GM23338 (cell line): ENCODE measurements around the gene PGLYRP1. TPM values are rescaled to one million over a fixed set of nuclear protein-coding genes. Genes with fewer than 3 reads are reported as not detected.

Source experiments
- ATAC-seq: fragments of 200-7000 bp; cut with Tn5 transposase; 3 replicates; pipeline ENCODE4 v1.9.1; 2020
- DNase-seq: peaks from one replicate; pipeline ENCODE4 v3.0.0-alpha.2; 2015; ENCODE audit warnings: low spot score
- H2AFZ ChIP-seq: fragments of 200-600 bp; sonication (generic); 2 replicates; pipeline ENCODE4 v1.8.0; 2016; ENCODE audit warnings: antibody characterized with exemption, mild to moderate bottlenecking, moderate library complexity
- H3F3A ChIP-seq: fragments of 200-600 bp; sonication (generic); replicated peaks from 2 replicates; pipeline ENCODE4 v1.8.0; 2017; ENCODE audit warnings: antibody characterized with exemption, mixed run types, low read depth
- H3K27ac ChIP-seq: fragments of 200-600 bp; sonication (generic); 2 replicates; pipeline ENCODE4 v1.6.1; 2016; ENCODE audit warnings: low read depth
- H3K27me3 ChIP-seq: fragments of 200-600 bp; sonication (generic); 2 replicates; pipeline ENCODE4 v1.8.0; 2016; ENCODE audit warnings: mild to moderate bottlenecking, mixed run types, moderate library complexity; ENCODE audit not compliant: insufficient read depth
- H3K36me3 ChIP-seq: fragments of 200-600 bp; sonication (generic); 2 replicates; pipeline ENCODE4 v1.8.0; 2016; ENCODE audit warnings: mild to moderate bottlenecking; ENCODE audit not compliant: insufficient read depth
- H3K4me1 ChIP-seq: fragments of 200-600 bp; sonication (generic); 2 replicates; pipeline ENCODE4 v1.8.0; 2016; ENCODE audit warnings: mild to moderate bottlenecking, moderate library complexity; ENCODE audit not compliant: insufficient read depth
- H3K4me2 ChIP-seq: fragments of 200-600 bp; sonication (generic); 2 replicates; pipeline ENCODE4 v1.7.1; 2017; ENCODE audit warnings: mixed run types
- H3K4me3 ChIP-seq: fragments of 200-600 bp; sonication (generic); 2 replicates; pipeline ENCODE4 v1.6.1; 2016; ENCODE audit warnings: mixed run types
- H3K79me2 ChIP-seq: fragments of 200-600 bp; sonication (generic); replicated peaks from 2 replicates; pipeline ENCODE4 v1.8.0; 2017; ENCODE audit warnings: mild to moderate bottlenecking; ENCODE audit not compliant: insufficient read depth
- H3K9me2 ChIP-seq: fragments of 200-600 bp; sonication (generic); 2 replicates; pipeline ENCODE4 v1.8.0; 2017; ENCODE audit not compliant: insufficient read depth
- H4K20me1 ChIP-seq: fragments of 200-600 bp; sonication (generic); replicated peaks from 2 replicates; pipeline ENCODE4 v1.8.0; 2017; ENCODE audit warnings: mild to moderate bottlenecking; ENCODE audit not compliant: insufficient read depth
- H3K27ac Mint-ChIP-seq: 2 replicates; pipeline ENCODE4 v1.8.0; 2020; ENCODE audit warnings: inconsistent platforms, mild to moderate bottlenecking, moderate library complexity, mixed read lengths
- H3K27me3 Mint-ChIP-seq: 3 replicates; pipeline ENCODE4 v1.8.0; 2022; ENCODE audit warnings: low read depth, mild to moderate bottlenecking, moderate library complexity, mixed read lengths, inconsistent platforms; ENCODE audit not compliant: insufficient read depth, poor library complexity
- H3K36me3 Mint-ChIP-seq: 3 replicates; pipeline ENCODE4 v1.8.0; 2021; ENCODE audit warnings: low read depth, mild to moderate bottlenecking, inconsistent platforms, moderate library complexity, mixed read lengths
- H3K4me1 Mint-ChIP-seq: 3 replicates; pipeline ENCODE4 v1.8.0; 2020; ENCODE audit warnings: mild to moderate bottlenecking, inconsistent platforms, mixed read lengths
- H3K4me3 Mint-ChIP-seq: 3 replicates; pipeline ENCODE4 v1.8.0; 2021; ENCODE audit warnings: moderate library complexity, mild to moderate bottlenecking, inconsistent platforms, mixed read lengths
- H3K9me3 Mint-ChIP-seq: 3 replicates; pipeline ENCODE4 v1.8.0; 2020; ENCODE audit warnings: moderate library complexity, mild to moderate bottlenecking, inconsistent platforms, mixed read lengths
- CREB1 ChIP-seq: fragments of 250-450 bp; sonication (Bioruptor Pico); IDR thresholded peaks from 2 replicates; pipeline ENCODE4 v1.5.0; 2020; ENCODE audit warnings: low read depth, mild to moderate bottlenecking, moderate library complexity
- EZH2 ChIP-seq: fragments of 200-600 bp; sonication (generic); IDR thresholded peaks from one replicate; pipeline ENCODE4 v1.8.0; 2017; ENCODE audit warnings: antibody characterized with exemption, mild to moderate bottlenecking, low read depth; ENCODE audit not compliant: unreplicated experiment
- EZH2phosphoT487 ChIP-seq: fragments of 200-600 bp; sonication (generic); IDR thresholded peaks from one replicate; pipeline ENCODE4 v1.8.1; 2018; ENCODE audit warnings: antibody characterized with exemption; ENCODE audit not compliant: unreplicated experiment
- POLR2AphosphoS5 ChIP-seq: IDR thresholded peaks from 2 replicates; pipeline ENCODE4 v1.6.1; 2016; ENCODE audit warnings: antibody characterized with exemption, low read depth
- REST ChIP-seq: IDR thresholded peaks from one replicate; pipeline ENCODE4 v1.6.1; 2018; ENCODE audit warnings: antibody characterized with exemption; ENCODE audit not compliant: unreplicated experiment
- STAT1 ChIP-seq: IDR thresholded peaks from one replicate; pipeline ENCODE4 v1.6.1; 2016; ENCODE audit warnings: antibody characterized with exemption; ENCODE audit not compliant: unreplicated experiment
- ZNF114 ChIP-seq: fragments of 250-450 bp; sonication (Bioruptor Pico); IDR thresholded peaks from 2 replicates; pipeline ENCODE4 v1.5.0; 2020; ENCODE audit warnings: mild to moderate bottlenecking, moderate library complexity
- ZNF462 ChIP-seq: fragments of 250-450 bp; sonication (Bioruptor Pico); IDR thresholded peaks from 2 replicates; pipeline ENCODE4 v1.5.0; 2020; ENCODE audit warnings: mild to moderate bottlenecking, moderate library complexity
- polyA plus RNA-seq: library from polyadenylated mRNA; unstranded; fragments of >200 nt; fragmentation: Nextera tagmentation; extraction: Ambion mirVana; gene quantifications from 2 replicates; pipeline ENCODE4 v1.2.1, GENCODE V29; 2016
- total RNA-seq: library from RNA; depleted of rRNA; stranded (reverse); fragments of >200 nt; shearing (Covaris generic); gene quantifications from 2 replicates; pipeline ENCODE4 v1.2.3, GENCODE V29; 2014
- TF ChIP-seq, protein P1 (sequence below): IDR thresholded peaks from 2 replicates; pipeline ENCODE4 v1.6.1; 2016; ENCODE audit warnings: antibody characterized with exemption
- TF ChIP-seq, protein P2 (sequence below), 2 experiments: fragments of 200-600 bp in 1 of 2; sonication (generic) in 1 of 2; conservative IDR thresholded peaks; 2 replicates each; pipeline versions ENCODE4 v1.5.1 to v1.6.1; 2016 to 2017; ENCODE audit warnings: antibody characterized with exemption in 2 of 2, low read depth in 2 of 2, mild to moderate bottlenecking in 2 of 2, moderate library complexity in 1 of 2

PGLYRP1 gene
- total and polyA plus RNA-seq, 2 experiments from 2014 or later = not detected

DNA sequence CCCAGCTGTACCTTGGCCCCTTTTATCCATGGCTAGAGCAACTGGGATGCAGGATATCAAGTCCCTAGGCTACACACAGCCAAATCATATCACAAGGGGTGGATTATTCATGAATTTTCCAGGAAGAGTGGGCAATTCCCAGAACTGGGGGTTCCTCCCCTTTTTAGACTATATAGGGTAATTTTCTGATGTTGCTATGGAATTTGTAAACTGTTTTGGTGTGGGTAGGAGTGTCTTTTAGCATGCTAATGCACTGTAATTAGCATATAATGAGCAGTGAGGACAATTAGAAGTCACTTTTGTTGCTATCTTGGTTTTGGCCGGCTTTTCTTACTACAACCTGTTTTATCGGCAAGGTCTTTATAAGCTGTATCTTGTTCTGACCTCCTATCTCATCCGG, 35.9 kb upstream of the PGLYRP1 start:
- H3K4me3 ChIP-seq = no peak overlapping the region
- Mint-ChIP-seq H3K4me1 (no peaks in the 10 kb centered on the region), H3K27ac (no peak overlapping the region), H3K36me3 (peaks cover 7% of the 10 kb centered on the region; the same call in 1 of the 3 replicates), H3K4me3 (no peak overlapping the region), H3K27me3 (peaks cover 2% of the 10 kb centered on the region), H3K9me3 (peaks cover 41% of the 10 kb centered on the region)
- no peak overlapping the region for H3K4me2 ChIP-seq
- no peaks in the 10 kb centered on the region for H3F3A ChIP-seq
- H4K20me1 ChIP-seq = no peaks in the 10 kb centered on the region
- H3K36me3 ChIP-seq = no peaks in the 10 kb centered on the region
- TF ChIP-seq REST = no peak
- no peak for TF ChIP-seq POLR2AphosphoS5
- TF ChIP-seq EZH2phosphoT487 = no peak
- no peak for TF ChIP-seq STAT1
- no peak for TF ChIP-seq EZH2
- TF ChIP-seq CREB1 (CRISPR knock-in tag) = no peak
- no peak for TF ChIP-seq ZNF462 (CRISPR knock-in tag)
- TF ChIP-seq, protein P1, sequence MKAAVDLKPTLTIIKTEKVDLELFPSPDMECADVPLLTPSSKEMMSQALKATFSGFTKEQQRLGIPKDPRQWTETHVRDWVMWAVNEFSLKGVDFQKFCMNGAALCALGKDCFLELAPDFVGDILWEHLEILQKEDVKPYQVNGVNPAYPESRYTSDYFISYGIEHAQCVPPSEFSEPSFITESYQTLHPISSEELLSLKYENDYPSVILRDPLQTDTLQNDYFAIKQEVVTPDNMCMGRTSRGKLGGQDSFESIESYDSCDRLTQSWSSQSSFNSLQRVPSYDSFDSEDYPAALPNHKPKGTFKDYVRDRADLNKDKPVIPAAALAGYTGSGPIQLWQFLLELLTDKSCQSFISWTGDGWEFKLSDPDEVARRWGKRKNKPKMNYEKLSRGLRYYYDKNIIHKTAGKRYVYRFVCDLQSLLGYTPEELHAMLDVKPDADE = no peak
- TF ChIP-seq ZNF114 (CRISPR knock-in tag) = no peak
- TF ChIP-seq, protein P2, sequence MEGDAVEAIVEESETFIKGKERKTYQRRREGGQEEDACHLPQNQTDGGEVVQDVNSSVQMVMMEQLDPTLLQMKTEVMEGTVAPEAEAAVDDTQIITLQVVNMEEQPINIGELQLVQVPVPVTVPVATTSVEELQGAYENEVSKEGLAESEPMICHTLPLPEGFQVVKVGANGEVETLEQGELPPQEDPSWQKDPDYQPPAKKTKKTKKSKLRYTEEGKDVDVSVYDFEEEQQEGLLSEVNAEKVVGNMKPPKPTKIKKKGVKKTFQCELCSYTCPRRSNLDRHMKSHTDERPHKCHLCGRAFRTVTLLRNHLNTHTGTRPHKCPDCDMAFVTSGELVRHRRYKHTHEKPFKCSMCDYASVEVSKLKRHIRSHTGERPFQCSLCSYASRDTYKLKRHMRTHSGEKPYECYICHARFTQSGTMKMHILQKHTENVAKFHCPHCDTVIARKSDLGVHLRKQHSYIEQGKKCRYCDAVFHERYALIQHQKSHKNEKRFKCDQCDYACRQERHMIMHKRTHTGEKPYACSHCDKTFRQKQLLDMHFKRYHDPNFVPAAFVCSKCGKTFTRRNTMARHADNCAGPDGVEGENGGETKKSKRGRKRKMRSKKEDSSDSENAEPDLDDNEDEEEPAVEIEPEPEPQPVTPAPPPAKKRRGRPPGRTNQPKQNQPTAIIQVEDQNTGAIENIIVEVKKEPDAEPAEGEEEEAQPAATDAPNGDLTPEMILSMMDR (conservative IDR thresholded peaks at IDR 0.05; ENCODE audit: low read depth in 2 of 2) = no peak
- H3K79me2 ChIP-seq = no peaks in the 10 kb centered on the region
- no peak overlapping the region for H2AFZ ChIP-seq
- peaks cover 3% of the 10 kb centered on the region; the same call in 1 of the 2 replicates for H3K9me2 ChIP-seq
- H3K27me3 ChIP-seq = 0 out of 2 replicates have a peak, but pooled peaks cover 3% of the 10 kb centered on the region
- H3K27ac ChIP-seq = no peak overlapping the region
- ATAC-seq (no peak), DNase-seq (no peak)
- H3K4me1 ChIP-seq = no peaks in the 10 kb centered on the region
